HG03175 (cell line): Measurements from ENCODE around the gene TMEM161A.

Source experiments
- ATAC-seq: cut with Tn5 transposase; IDR thresholded peaks from one replicate; pipeline ENCODE4 v1.9.1; 2021; ENCODE audit warnings: mild to moderate bottlenecking, moderate library complexity; ENCODE audit not compliant: unreplicated experiment

The TMEM161A gene

GRCh38 chr19:19098084-19098702 is 40.1 kb downstream of the TMEM161A start:
- no peak for ATAC-seq

- no peak for ATAC-seq
These were observed 41.3 kb downstream of the TMEM161A start for GRCh38 chr19:19096641-19097627.

- ATAC-seq = no peak
These were observed 42.6 kb downstream of the TMEM161A start for GRCh38 chr19:19095691-19096090.

GRCh38 chr19:19094513-19094912 is 43.8 kb downstream of the TMEM161A start:
- no peak for ATAC-seq

GRCh38 chr19:19087676-19088075 is 50.6 kb downstream of the TMEM161A start:
- no peak for ATAC-seq

GRCh38 chr19:19083413-19084178 is 54.7 kb downstream of the TMEM161A start:
- ATAC-seq = no peak

- ATAC-seq = no peak
These were observed 56.6 kb downstream of the TMEM161A start for GRCh38 chr19:19081642-19082151.

GRCh38 chr19:19079571-19079970 is 58.7 kb downstream of the TMEM161A start:
- ATAC-seq = no peak

- ATAC-seq = no peak
These were observed 59.5 kb downstream of the TMEM161A start for GRCh38 chr19:19078801-19079200.

GRCh38 chr19:19077103-19077502 is 61.2 kb downstream of the TMEM161A start:
- no peak for ATAC-seq

GRCh38 chr19:19076476-19076875 is 61.8 kb downstream of the TMEM161A start:
- no peak for ATAC-seq

- no peak for ATAC-seq
These were observed 63.2 kb downstream of the TMEM161A start for GRCh38 chr19:19075126-19075525.

GRCh38 chr19:19074196-19074882 is 63.9 kb downstream of the TMEM161A start:
- no peak for ATAC-seq

- no peak for ATAC-seq
These were observed 66.4 kb downstream of the TMEM161A start for GRCh38 chr19:19071897-19072296.
